HUES48 (cell line): ENCODE measurements around the gene SPIRE1.

Experiments
- H3K27ac ChIP-seq: one replicate; pipeline ENCODE4 v1.7.0; 2013; ENCODE audit warnings: low read depth, low read length, inconsistent platforms
- H3K27me3 ChIP-seq: 2 replicates; pipeline ENCODE4 v1.6.1; 2013; ENCODE audit warnings: mild to moderate bottlenecking, low read length; ENCODE audit not compliant: control insufficient read depth, insufficient read depth
- H3K36me3 ChIP-seq: 2 replicates; pipeline ENCODE4 v1.6.1; 2013; ENCODE audit warnings: low read length; ENCODE audit not compliant: control insufficient read depth, insufficient read depth
- H3K4me1 ChIP-seq: 2 replicates; pipeline ENCODE4 v1.6.1; 2013; ENCODE audit warnings: mild to moderate bottlenecking, low read length; ENCODE audit not compliant: control insufficient read depth, insufficient read depth
- H3K4me3 ChIP-seq: 2 replicates; pipeline ENCODE4 v1.5.1; 2013; ENCODE audit warnings: mild to moderate bottlenecking, low read depth, low read length
- H3K9ac ChIP-seq: 2 replicates; pipeline ENCODE4 v1.6.1; 2013; ENCODE audit warnings: mild to moderate bottlenecking, low read depth, low read length, moderate library complexity
- H3K9me3 ChIP-seq: 2 replicates; pipeline ENCODE4 v1.6.1; 2013; ENCODE audit warnings: low read length; ENCODE audit not compliant: control insufficient read depth, insufficient read depth

Gene SPIRE1

DNA sequence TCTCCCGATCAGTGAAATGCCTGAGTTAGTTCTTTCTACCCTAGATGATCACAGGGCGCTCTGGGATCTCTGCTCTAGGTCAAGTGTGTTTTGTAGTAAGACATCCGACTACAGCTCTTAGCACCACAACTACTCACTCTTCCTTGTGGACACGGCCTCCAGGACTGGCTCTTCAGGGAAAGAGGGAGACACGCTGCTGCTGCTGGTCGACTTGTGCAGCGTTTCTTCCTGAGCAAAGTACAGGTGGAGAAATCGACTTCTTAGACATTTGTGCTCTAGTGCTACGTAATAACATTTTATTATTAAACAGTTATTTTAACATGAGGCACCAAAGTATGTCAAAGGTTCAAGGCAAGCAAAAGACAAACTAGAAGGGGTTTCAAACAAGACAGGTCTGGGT is 193.2 kb downstream of the SPIRE1 start:
- H3K9ac ChIP-seq: no peak overlapping the region
- no peaks in the 10 kb centered on the region for H3K36me3 ChIP-seq
- H3K9me3 ChIP-seq: no peaks in the 10 kb centered on the region
- H3K4me1 ChIP-seq: no peaks in the 10 kb centered on the region
- no peaks in the 10 kb centered on the region for H3K27me3 ChIP-seq
- H3K27ac ChIP-seq: no peak overlapping the region
- H3K4me3 ChIP-seq: no peak overlapping the region

DNA sequence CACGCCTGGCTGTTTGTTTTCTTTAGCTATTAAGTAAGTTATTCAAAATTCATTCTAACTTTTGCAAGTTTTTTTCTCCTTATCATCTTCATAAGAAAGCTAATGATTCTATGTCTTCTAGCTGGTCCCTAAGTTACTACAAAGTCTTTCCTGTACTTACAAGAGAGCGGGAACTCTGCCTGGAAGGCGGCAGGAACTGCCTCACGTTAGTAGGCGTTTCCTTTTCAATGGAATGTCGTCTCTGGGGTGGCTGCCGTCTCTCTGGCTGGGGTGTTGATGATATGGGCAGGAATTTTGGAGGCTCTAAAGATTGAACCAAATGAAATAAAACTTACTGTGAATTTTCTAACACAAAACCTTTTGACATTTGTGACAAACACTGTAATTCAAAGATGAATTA is 194.7 kb downstream of the SPIRE1 start:
- Histone ChIP-seq H3K9ac (no peak overlapping the region), H3K9me3 (no peaks in the 10 kb centered on the region), H3K4me1 (no peaks in the 10 kb centered on the region), H3K27me3 (no peaks in the 10 kb centered on the region), H3K27ac (no peak overlapping the region), H3K4me3 (no peak overlapping the region), H3K36me3 (no peaks in the 10 kb centered on the region; the same call in 1 of the 2 replicates)

DNA sequence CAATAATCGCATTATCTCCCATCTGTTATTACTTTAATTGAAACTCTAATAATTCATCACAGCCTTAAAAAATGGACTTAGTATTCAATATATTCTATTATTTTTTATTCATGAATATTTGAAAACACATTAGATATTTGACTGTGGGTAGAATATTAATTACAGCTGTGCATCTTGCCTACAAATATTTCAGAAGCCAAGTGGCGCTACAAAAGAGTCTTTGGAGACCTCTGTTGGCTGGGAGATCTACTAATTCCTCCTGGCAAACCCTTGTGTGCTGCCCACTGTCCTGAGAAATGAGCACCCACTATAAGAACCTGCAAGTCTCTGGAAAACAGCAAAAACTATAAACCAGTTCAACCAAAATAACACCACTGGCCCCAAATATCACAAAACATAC is 195.7 kb downstream of the SPIRE1 start:
- Histone ChIP-seq H3K27ac (no peak overlapping the region), H3K27me3 (no peaks in the 10 kb centered on the region), H3K9ac (no peak overlapping the region), H3K4me3 (no peak overlapping the region), H3K4me1 (no peaks in the 10 kb centered on the region), H3K9me3 (no peaks in the 10 kb centered on the region), H3K36me3 (no peaks in the 10 kb centered on the region; the same call in 1 of the 2 replicates)

DNA sequence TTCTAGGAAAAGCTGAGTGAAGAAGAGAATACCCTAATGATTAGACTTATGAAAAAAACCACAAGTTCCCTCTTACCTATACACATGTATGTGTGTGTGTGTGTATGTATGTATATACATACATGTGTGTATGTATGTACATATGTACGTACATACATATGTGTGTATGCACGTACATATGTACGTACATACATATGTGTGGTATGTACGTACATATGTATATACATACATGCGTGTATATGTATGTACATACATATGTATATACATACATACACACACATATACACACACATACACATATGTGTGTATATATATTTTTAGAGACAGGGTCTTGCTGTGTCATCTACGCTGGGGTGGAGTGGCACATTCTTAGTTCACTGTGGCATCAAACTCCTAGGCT is 196.6 kb downstream of the SPIRE1 start:
- no peaks in the 10 kb centered on the region for H3K27me3 ChIP-seq
- no peaks in the 10 kb centered on the region; the same call in 1 of the 2 replicates for H3K36me3 ChIP-seq

DNA sequence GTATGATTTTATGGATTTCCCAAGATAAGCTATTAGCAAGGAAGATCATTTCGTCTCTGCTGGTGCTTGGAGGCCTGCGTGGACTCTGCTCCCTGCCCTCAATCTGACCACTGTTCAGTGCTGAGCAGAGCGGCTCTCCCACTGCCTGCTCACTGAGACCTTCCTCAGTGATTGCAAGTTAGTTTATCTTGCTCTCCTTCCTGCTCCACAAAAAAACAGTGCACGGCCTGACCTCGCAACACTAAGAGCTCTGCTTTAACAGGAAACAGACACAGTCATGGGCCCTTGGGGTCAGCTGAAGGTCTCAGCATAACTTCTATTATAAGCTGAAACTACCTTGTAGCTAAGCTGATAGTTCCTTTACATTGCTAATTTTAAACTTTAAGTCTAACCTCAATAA is 197.0 kb downstream of the SPIRE1 start:
- Histone ChIP-seq H3K9me3 (no peaks in the 10 kb centered on the region), H3K36me3 (no peaks in the 10 kb centered on the region; the same call in 1 of the 2 replicates), H3K27ac (no peak overlapping the region), H3K27me3 (no peaks in the 10 kb centered on the region), H3K9ac (no peak overlapping the region), H3K4me3 (no peak overlapping the region), H3K4me1 (no peaks in the 10 kb centered on the region)

More for the DNA sequence above, 196.6 kb downstream of the SPIRE1 start:
- H3K4me1 ChIP-seq: no peaks in the 10 kb centered on the region
- H3K27ac ChIP-seq: no peak overlapping the region
- no peak overlapping the region for H3K4me3 ChIP-seq
- H3K9me3 ChIP-seq: no peaks in the 10 kb centered on the region
- H3K9ac ChIP-seq: no peak overlapping the region

DNA sequence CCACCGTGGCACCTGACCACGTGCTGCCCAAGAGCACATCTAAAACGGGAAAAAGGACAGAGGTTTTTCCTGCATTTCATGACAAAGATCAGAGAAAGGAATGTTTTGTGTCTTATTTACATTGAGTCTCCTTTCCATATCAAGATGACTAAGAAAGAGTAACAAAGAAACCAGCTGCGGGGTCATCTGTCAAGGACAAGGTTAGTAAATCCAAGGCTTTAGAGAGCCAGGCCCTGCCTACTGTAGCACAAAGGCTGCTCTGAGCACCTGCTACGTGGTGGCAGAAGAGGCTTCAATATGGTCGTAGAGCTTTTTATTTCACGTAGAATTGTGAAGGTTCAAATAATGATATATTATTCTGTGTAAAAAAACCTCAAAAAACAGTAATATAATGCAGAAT is 199.1 kb downstream of the SPIRE1 start:
- Histone ChIP-seq H3K4me3 (no peak overlapping the region), H3K4me1 (no peaks in the 10 kb centered on the region), H3K27me3 (no peaks in the 10 kb centered on the region), H3K9ac (no peak overlapping the region), H3K9me3 (no peaks in the 10 kb centered on the region), H3K36me3 (no peaks in the 10 kb centered on the region; the same call in 1 of the 2 replicates), H3K27ac (no peak overlapping the region)

DNA sequence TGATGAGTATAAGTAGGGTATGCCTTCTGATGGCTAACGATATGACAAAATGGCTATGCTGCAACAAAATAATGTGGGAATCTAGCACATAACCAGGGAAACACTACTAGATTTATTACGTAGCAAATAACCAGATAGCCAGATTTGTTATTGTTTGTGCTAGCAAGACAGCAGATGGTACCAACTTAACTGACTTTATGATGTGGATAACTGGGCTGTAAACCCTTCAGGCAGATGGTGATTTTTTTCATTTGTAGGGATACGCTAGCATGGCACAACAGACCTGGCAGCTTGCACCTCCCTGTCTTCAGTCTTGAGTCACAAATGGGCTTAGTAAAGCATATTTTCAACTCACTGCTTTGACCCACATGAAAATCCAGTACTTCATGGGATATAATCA is 201.5 kb downstream of the SPIRE1 start:
- Histone ChIP-seq H3K27ac (no peak overlapping the region), H3K36me3 (no peaks in the 10 kb centered on the region; the same call in 1 of the 2 replicates), H3K4me1 (no peaks in the 10 kb centered on the region), H3K4me3 (no peak overlapping the region), H3K9me3 (no peaks in the 10 kb centered on the region), H3K27me3 (no peaks in the 10 kb centered on the region), H3K9ac (no peak overlapping the region)

DNA sequence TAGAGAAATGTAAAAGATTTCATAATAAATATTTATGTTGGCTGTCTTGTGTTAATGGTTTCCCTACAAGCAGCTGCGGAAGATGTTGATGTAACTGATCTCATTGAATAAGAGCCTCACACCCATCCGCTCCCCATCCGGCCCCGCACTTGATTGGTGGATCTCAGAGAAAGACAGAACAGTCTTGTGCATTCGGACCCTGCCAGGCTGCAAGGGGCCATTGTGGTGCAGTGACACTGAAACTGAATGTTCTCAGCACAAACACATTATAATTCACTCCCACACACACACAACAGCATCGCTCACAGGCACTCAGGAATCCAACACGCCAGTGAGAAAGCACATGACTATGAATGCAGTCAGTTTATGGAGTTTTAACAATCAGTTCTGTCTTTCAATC is 202.4 kb downstream of the SPIRE1 start:
- Histone ChIP-seq H3K9me3 (no peaks in the 10 kb centered on the region), H3K27me3 (no peaks in the 10 kb centered on the region), H3K4me3 (no peak overlapping the region), H3K9ac (no peak overlapping the region), H3K4me1 (no peaks in the 10 kb centered on the region), H3K36me3 (no peaks in the 10 kb centered on the region; the same call in 1 of the 2 replicates), H3K27ac (no peak overlapping the region)

DNA sequence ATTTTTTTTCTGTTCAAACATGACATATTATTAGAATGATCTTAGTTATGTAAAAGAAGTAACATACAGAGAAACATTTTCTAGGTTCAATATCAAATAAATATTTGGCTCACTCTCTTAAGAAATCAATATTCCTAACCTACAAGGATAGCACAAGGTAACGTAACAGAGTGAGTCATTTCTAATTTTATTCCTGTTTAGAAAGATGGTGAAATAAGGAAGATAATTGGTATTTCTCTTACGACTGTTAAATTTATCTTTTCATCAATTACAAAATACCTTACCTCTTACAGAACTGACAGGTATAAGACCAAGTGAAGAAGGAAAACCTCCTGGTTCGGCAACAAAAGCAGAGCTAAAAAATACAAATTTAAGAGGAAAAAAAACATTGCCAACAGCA is 205.1 kb downstream of the SPIRE1 start:
- Histone ChIP-seq H3K27ac (no peak overlapping the region), H3K9ac (no peak overlapping the region)

DNA sequence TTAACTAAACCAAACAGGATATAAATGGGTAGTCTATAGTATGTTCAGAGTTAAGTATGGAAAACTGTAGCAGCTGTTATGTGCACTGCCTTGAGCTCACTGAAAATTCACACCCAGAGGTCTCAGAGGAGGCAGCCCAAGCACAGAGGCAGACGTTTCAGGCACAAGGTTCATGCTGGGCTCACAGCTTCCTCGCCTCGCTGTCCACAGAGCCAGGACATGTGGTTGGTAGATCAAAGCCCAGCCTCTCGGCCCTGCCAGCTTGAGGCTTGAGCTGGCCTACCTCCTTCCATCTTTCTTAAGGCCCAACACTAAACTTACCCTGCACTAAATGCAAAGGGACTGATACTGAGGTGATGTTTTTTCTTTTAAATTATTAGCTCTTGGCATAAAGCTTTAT is 206.5 kb downstream of the SPIRE1 start:
- H3K4me1 ChIP-seq: no peaks in the 10 kb centered on the region
- H3K4me3 ChIP-seq: no peak overlapping the region
- no peak overlapping the region for H3K27ac ChIP-seq
- no peaks in the 10 kb centered on the region for H3K27me3 ChIP-seq
- H3K36me3 ChIP-seq: peaks cover 6% of the 10 kb centered on the region; the same call in 1 of the 2 replicates
- no peaks in the 10 kb centered on the region for H3K9me3 ChIP-seq
- H3K9ac ChIP-seq: no peak overlapping the region

More for the DNA sequence above, 205.1 kb downstream of the SPIRE1 start:
- H3K27me3 ChIP-seq: no peaks in the 10 kb centered on the region
- H3K36me3 ChIP-seq: peaks cover 6% of the 10 kb centered on the region; the same call in 1 of the 2 replicates
- H3K4me3 ChIP-seq: no peak overlapping the region
- no peaks in the 10 kb centered on the region for H3K9me3 ChIP-seq
- H3K4me1 ChIP-seq: no peaks in the 10 kb centered on the region

DNA sequence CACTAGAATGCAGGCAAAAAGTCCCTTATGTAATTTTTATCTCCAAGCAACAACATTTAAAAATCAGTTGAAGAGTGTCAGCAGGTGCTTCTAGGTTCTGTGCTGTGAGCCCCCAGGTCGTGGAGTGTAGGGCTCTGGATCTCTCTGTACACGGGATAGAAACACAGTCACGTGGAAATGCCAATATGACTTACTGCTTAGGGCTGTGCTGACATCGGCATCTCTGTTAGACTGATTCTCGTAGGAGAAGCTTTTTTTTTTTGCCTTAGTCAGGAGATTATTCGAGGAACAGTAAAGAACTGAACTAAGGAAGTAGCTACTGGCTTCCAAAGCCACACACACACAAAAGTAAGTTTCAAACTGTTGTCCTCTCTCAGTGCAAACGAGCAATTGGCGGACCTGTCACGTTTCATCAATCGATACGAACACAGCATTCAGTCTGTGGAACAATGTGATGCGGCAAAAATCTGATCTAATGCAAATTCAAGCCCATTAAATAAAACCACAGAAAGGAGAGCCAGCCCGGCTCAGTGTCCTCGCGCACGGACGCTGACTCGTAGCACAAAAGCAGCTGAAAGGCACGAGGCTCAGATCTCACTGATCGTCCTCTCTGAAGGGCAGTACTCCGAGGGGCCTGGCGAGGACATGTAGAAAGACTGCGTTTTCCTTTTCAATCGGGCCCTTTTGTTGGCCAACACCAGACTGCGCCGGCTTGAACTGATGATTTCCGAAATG is 208.7 kb downstream of the SPIRE1 start:
- no peaks in the 10 kb centered on the region; the same call in 1 of the 2 replicates for H3K9me3 ChIP-seq
- peaks cover 6% of the 10 kb centered on the region; the same call in 1 of the 2 replicates for H3K36me3 ChIP-seq
- H3K4me1 ChIP-seq: no peaks in the 10 kb centered on the region
- no peaks in the 10 kb centered on the region for H3K27me3 ChIP-seq
- H3K4me3 ChIP-seq: no peak overlapping the region
- no peak overlapping the region for H3K9ac ChIP-seq
- no peak overlapping the region for H3K27ac ChIP-seq
